Activated naive CD4-positive, alpha-beta T cell treated with anti-CD3 and anti-CD28 coated beads for 36 hours (primary cell): Measurements from ENCODE around the gene ERP27. TPM values are rescaled to one million over a fixed set of nuclear protein-coding genes. Genes with fewer than 3 reads are reported as not detected.

Experiments
- CTCF ChIA-PET: fragments of 350-600 bp; sonication (Branson Sonifier 250); formaldehyde crosslinking; loops from one replicate; lab custom pipeline; 2021; ENCODE audit warnings: antibody characterized with exemption; lab: Charles Lee
- DNase-seq: peaks from one replicate; pipeline ENCODE4 v3.0.0-alpha.2; 2020
- H3K27ac Mint-ChIP-seq: one replicate; pipeline ENCODE4 v1.8.0; 2021; ENCODE audit warnings: mild to moderate bottlenecking, mixed read lengths
- H3K27me3 Mint-ChIP-seq: one replicate; pipeline ENCODE4 v1.8.0; 2021; ENCODE audit warnings: low read depth, mixed read lengths
- H3K36me3 Mint-ChIP-seq: one replicate; pipeline ENCODE4 v1.8.0; 2021; ENCODE audit warnings: low read depth, mixed read lengths
- H3K4me1 Mint-ChIP-seq: one replicate; pipeline ENCODE4 v1.8.0; 2021; ENCODE audit warnings: low read depth, mixed read lengths
- H3K4me3 Mint-ChIP-seq: one replicate; pipeline ENCODE4 v1.8.0; 2021; ENCODE audit warnings: mild to moderate bottlenecking, moderate library complexity, mixed read lengths
- H3K9me3 Mint-ChIP-seq: one replicate; pipeline ENCODE4 v1.8.0; 2021; ENCODE audit warnings: mixed read lengths
- intact Hi-C: fragments of 100-400 bp; cut with micrococcal nuclease; formaldehyde crosslinking; loops from one replicate; pipeline ENCODE4 v1.15.1; 2023
- total RNA-seq, 2 experiments: library from RNA; stranded (reverse); gene quantifications; one replicate each; pipeline ENCODE4 v1.2.3, GENCODE V29; 2021

The ERP27 gene
- total RNA-seq, 2 experiments from 2014 or later = 1.0 to 1.2 TPM

- intact Hi-C loops = loop anchor here (1.0 to 10.0 kb wide), 4 partner anchors 41 to 934 kb away; partner anchors contain the start of genes C12orf60, STRAP and WBP11
- Mint-ChIP-seq H3K4me1 (peaks cover 79% of the 10 kb centered on the region), H3K36me3 (peaks cover 55% of the 10 kb centered on the region), H3K27me3 (no peaks in the 10 kb centered on the region), H3K9me3 (no peaks in the 10 kb centered on the region), H3K4me3 (peak overlapping the region; percentile 75), H3K27ac (peak overlapping the region; percentile 95)
- CTCF ChIA-PET = interaction anchor here (0.5 to 1.5 kb wide), 4 partner anchors 8 to 307 kb away, joined by 3 to 5 read pairs (median 4); partner anchors contain the start of gene ARHGDIB
- peak; percentile 54 for DNase-seq
These were observed 12.8 kb upstream of the ERP27 start for GRCh38 chr12:14950982-14951746.

DNA sequence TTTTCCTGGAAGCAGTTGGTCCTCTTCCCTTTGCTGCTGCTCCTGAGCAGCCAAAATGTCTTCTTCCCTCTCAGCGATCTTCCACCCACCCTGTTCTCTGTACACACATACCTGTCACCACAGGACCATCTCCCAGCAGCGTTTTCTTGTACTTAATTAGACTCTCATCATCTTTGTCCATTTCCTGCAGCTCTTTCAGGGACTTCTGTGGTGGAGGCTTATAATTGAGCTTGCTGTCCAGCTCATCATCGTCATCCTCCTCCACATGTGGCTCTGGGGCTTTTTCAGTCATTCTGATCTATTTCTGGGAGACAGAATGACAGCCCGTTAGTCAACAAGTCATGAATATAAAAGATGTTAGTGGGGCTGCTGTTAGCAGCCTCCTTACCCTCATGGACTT is 12.1 kb upstream of the ERP27 start:
- Mint-ChIP-seq H3K9me3 (no peaks in the 10 kb centered on the region), H3K27me3 (no peaks in the 10 kb centered on the region), H3K4me1 (peaks cover 86% of the 10 kb centered on the region), H3K4me3 (peak overlapping the region; percentile 71), H3K36me3 (peaks cover 62% of the 10 kb centered on the region), H3K27ac (peak overlapping the region; percentile 95)
- peak; percentile 70 for DNase-seq
- intact Hi-C loops = loop anchor here (1.0 to 10.0 kb wide), 4 partner anchors 42 to 934 kb away; partner anchors contain the start of genes C12orf60, STRAP and WBP11
- CTCF ChIA-PET = interaction anchor here (1.0 to 1.5 kb wide), 2 partner anchors 9 to 13 kb away, joined by 3 to 5 read pairs; no protein-coding TSS in a partner anchor

- CTCF ChIA-PET = no interaction called here
- peaks cover 91% of the 10 kb centered on the region for H3K4me1 Mint-ChIP-seq
- DNase-seq = peak; percentile 51
- peak overlapping the region; percentile 95 for H3K27ac Mint-ChIP-seq
- H3K4me3 Mint-ChIP-seq = peak overlapping the region; percentile 71
- no peaks in the 10 kb centered on the region for H3K9me3 Mint-ChIP-seq
- no peaks in the 10 kb centered on the region for H3K27me3 Mint-ChIP-seq
- intact Hi-C loops = loop anchor here (1.0 to 10.0 kb wide), 7 partner anchors 33 to 935 kb away; partner anchors contain the start of genes C12orf60, STRAP and WBP11
- H3K36me3 Mint-ChIP-seq = peaks cover 67% of the 10 kb centered on the region
These were observed 11.3 kb upstream of the ERP27 start for GRCh38 chr12:14949631-14950030.

GRCh38 chr12:14948672-14949071 is 10.3 kb upstream of the ERP27 start:
- peaks cover 82% of the 10 kb centered on the region for H3K4me1 Mint-ChIP-seq
- H3K4me3 Mint-ChIP-seq = peak overlapping the region; percentile 71
- intact Hi-C loops = loop anchor here (1.0 to 5.0 kb wide), 5 partner anchors 9 to 728 kb away; partner anchors contain the start of gene ARHGDIB
- H3K27ac Mint-ChIP-seq = peak overlapping the region; percentile 95
- H3K27me3 Mint-ChIP-seq = no peaks in the 10 kb centered on the region
- CTCF ChIA-PET = interaction anchor here (0.6 to 1.6 kb wide), 4 partner anchors 9 to 49 kb away, joined by 3 to 5 read pairs (median 4); partner anchors contain the start of gene ERP27
- H3K36me3 Mint-ChIP-seq = peaks cover 66% of the 10 kb centered on the region
- DNase-seq = peak; percentile 73
- no peaks in the 10 kb centered on the region for H3K9me3 Mint-ChIP-seq

GRCh38 chr12:14946861-14947260 is 8.5 kb upstream of the ERP27 start:
- peak overlapping the region; percentile 95 for H3K27ac Mint-ChIP-seq
- H3K9me3 Mint-ChIP-seq = no peaks in the 10 kb centered on the region
- intact Hi-C loops = loop anchor here (5.0 kb wide), 1 partner anchor 35 kb away; no protein-coding TSS in a partner anchor
- H3K4me3 Mint-ChIP-seq = peak overlapping the region; percentile 68
- H3K27me3 Mint-ChIP-seq = no peaks in the 10 kb centered on the region
- H3K4me1 Mint-ChIP-seq = peaks cover 65% of the 10 kb centered on the region
- CTCF ChIA-PET = no interaction called here
- H3K36me3 Mint-ChIP-seq = peaks cover 74% of the 10 kb centered on the region
- no peak for DNase-seq

DNA sequence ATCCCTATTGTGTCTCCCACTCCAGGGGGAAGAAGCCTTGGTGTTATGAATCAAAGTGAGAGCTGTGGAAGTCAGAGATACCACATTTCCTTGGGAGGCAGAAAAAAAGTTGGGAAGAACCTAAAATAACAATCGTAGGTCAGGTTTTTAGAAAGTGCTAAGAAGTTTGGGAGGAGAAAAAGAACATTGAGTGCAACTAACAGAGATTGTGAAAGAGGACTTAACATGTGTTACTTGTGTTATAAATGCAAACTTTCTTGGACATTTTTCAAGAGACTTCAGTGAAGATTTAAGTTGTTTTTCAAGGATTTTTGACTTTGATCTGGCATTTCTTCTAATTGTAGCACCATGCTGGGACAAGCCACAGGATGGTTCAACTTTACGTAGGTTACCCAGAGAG is 7.8 kb upstream of the ERP27 start:
- Mint-ChIP-seq H3K27ac (peak overlapping the region; percentile 95), H3K9me3 (no peaks in the 10 kb centered on the region), H3K36me3 (peaks cover 76% of the 10 kb centered on the region), H3K4me3 (no peak overlapping the region), H3K4me1 (peaks cover 58% of the 10 kb centered on the region), H3K27me3 (no peaks in the 10 kb centered on the region)
- CTCF ChIA-PET = interaction anchor here (0.7 to 1.1 kb wide), 2 partner anchors 10 kb away, joined by 4 to 5 read pairs; no protein-coding TSS in a partner anchor
- DNase-seq = no peak
- intact Hi-C loops = loop anchor here (5.0 kb wide), 1 partner anchor 36 kb away; no protein-coding TSS in a partner anchor

DNA sequence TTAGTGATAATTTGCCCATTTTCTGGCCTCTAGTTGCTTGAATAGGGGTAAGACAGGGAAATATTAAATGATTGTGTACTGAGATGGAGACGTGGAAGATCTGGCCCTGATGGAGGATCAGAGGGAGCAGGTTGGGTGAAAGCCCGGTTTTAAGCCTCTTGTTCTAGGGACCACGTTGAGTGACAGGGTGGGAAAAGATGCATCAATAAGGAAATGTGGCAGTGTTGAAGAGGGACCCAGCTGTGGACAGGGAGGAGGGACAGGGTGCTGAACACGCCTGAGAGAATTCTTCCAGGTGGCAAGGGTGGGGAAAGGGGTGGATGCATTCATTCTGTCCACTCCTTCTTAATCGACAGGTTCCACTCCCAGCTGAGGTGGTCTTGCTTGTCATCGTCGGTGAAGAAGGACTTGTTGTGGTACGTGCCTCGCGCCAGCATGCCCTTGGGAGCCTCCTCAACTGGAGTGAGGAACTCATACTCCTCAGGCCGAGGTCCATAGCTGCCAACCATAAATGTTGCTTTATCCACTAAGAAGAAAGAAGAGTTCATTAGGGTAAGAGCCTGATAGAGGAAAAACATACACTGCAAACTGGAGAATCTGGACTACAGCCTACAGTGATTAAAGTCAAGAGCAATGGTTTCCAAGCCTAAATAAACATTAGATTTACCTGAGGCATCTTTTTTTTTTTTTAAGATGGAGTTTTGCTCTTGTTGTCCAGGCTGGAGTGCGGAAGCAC is 4.0 kb upstream of the ERP27 start:
- Mint-ChIP-seq H3K27me3 (no peaks in the 10 kb centered on the region), H3K27ac (peak overlapping the region; percentile 30), H3K4me3 (no peak overlapping the region), H3K36me3 (peaks cover 65% of the 10 kb centered on the region), H3K4me1 (peaks cover 59% of the 10 kb centered on the region), H3K9me3 (peaks cover 2% of the 10 kb centered on the region)
- intact Hi-C loops = no loop called here
- CTCF ChIA-PET = no interaction called here
- DNase-seq = no peak

GRCh38 chr12:14941369-14941768 is 3.0 kb upstream of the ERP27 start:
- no peak for DNase-seq
- Mint-ChIP-seq H3K4me1 (peaks cover 58% of the 10 kb centered on the region), H3K27ac (peak overlapping the region; percentile 91), H3K9me3 (peaks cover 2% of the 10 kb centered on the region), H3K4me3 (no peak overlapping the region), H3K36me3 (peaks cover 59% of the 10 kb centered on the region), H3K27me3 (no peaks in the 10 kb centered on the region)
- intact Hi-C loops = no loop called here
- CTCF ChIA-PET = no interaction called here

DNA sequence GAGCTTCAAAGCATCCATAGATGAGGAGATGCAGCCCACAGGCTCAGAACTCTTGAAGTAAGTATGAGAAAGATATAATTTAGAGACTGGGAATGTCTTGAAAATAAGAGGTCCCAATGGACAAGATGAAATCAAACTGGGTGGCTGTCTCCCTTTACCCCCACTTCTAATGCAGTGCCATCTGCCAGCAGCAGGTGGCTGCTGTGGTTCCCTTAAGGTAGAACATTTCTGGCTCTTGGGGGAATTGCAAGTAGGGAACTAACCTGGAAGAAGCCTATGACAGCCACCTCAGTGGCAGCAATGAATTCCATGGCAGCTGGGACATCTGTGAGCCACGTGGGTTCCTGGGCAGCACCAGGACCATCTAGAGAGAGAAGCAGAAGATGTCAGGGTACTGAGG is 648 bp downstream of the ERP27 start:
- H3K4me1 Mint-ChIP-seq = peaks cover 43% of the 10 kb centered on the region
- DNase-seq = peak; percentile 41
- H3K9me3 Mint-ChIP-seq = peaks cover 2% of the 10 kb centered on the region
- intact Hi-C loops = loop anchor here (1.0 to 5.0 kb wide), 3 partner anchors 49 to 285 kb away; partner anchors contain the start of gene RERG
- CTCF ChIA-PET = interaction anchor here (0.8 to 3.1 kb wide), 8 partner anchors 11 to 59 kb away, joined by 3 to 22 read pairs (median 6); no protein-coding TSS in a partner anchor
- H3K27ac Mint-ChIP-seq = no peak overlapping the region
- H3K27me3 Mint-ChIP-seq = no peaks in the 10 kb centered on the region
- H3K36me3 Mint-ChIP-seq = peaks cover 34% of the 10 kb centered on the region
- no peak overlapping the region for H3K4me3 Mint-ChIP-seq

GRCh38 chr12:14937014-14937413 is 1.3 kb downstream of the ERP27 start:
- Mint-ChIP-seq H3K4me1 (peaks cover 43% of the 10 kb centered on the region), H3K36me3 (peaks cover 30% of the 10 kb centered on the region), H3K27ac (no peak overlapping the region), H3K9me3 (peaks cover 2% of the 10 kb centered on the region), H3K4me3 (no peak overlapping the region), H3K27me3 (no peaks in the 10 kb centered on the region)
- intact Hi-C loops = loop anchor here (1.0 to 5.0 kb wide), 3 partner anchors 50 to 285 kb away; partner anchors contain the start of gene RERG
- DNase-seq = no peak
- CTCF ChIA-PET = interaction anchor here (0.6 to 3.1 kb wide), 10 partner anchors 10 to 89 kb away, joined by 3 to 22 read pairs (median 4); no protein-coding TSS in a partner anchor

GRCh38 chr12:14936224-14936861 is 2.0 kb downstream of the ERP27 start:
- intact Hi-C loops = loop anchor here (2.0 to 5.0 kb wide), 2 partner anchors 50 to 286 kb away; partner anchors contain the start of gene RERG
- no peak overlapping the region for H3K4me3 Mint-ChIP-seq
- no peak overlapping the region for H3K27ac Mint-ChIP-seq
- peaks cover 2% of the 10 kb centered on the region for H3K9me3 Mint-ChIP-seq
- CTCF ChIA-PET = interaction anchor here (0.5 to 3.1 kb wide), 14 partner anchors 8 to 89 kb away, joined by 3 to 22 read pairs (median 4); no protein-coding TSS in a partner anchor
- H3K36me3 Mint-ChIP-seq = peaks cover 26% of the 10 kb centered on the region
- H3K27me3 Mint-ChIP-seq = no peaks in the 10 kb centered on the region
- peaks cover 43% of the 10 kb centered on the region for H3K4me1 Mint-ChIP-seq
- no peak for DNase-seq
